ENCODE results near the gene GARIN5B. TPM values are rescaled to one million over a fixed set of nuclear protein-coding genes. Genes with fewer than 3 reads are reported as not detected.
"Not testable (repeated sequence)": the region's sequence is repeated elsewhere in the genome, so short reads cannot be mapped to it uniquely, and the experiment has no call there.

GARIN5B gene
- total RNA-seq, 2 donors from 2014 or later, result not detected

DNA sequence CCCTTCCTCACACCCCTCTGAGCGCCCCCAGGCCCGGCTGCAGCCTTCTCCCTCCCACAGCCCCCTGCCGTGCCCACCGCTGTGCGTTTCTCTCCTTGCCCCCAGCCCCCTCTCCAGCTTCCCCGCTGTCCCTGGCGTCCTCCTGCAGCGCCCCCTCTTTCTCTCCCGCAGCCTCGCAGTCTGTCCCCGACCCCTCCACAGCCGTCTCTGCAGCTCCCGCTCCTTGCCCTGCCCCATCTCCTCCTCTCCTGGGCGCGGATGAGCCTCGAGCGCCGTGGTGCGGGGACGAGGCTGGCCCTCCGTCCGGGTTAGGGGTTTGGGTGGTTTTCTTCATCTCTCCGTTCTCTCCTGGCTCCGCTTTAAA, 22.3 kb downstream of the GARIN5B start:
- peak overlapping the region; percentile 89 to 98 for H3K9ac ChIP-seq (ENCODE audit: low read depth in 2 of 2, low read length in 2 of 2)
- H3K4me3 ChIP-seq, result peak overlapping the region; percentile 47
- H3K27me3 ChIP-seq, result no peaks in the 10 kb centered on the region
- H3K27ac ChIP-seq, result no peak overlapping the region
- peak; percentile 39 for DNase-seq
- intact Hi-C loops (cut with DNase I), result no loop called here
- H3K36me3 ChIP-seq, result peaks cover 5% of the 10 kb centered on the region
- no peaks in the 10 kb centered on the region for H3K4me1 ChIP-seq
- H3K9me3 ChIP-seq, result no peaks in the 10 kb centered on the region
- TF ChIP-seq, protein P1, sequence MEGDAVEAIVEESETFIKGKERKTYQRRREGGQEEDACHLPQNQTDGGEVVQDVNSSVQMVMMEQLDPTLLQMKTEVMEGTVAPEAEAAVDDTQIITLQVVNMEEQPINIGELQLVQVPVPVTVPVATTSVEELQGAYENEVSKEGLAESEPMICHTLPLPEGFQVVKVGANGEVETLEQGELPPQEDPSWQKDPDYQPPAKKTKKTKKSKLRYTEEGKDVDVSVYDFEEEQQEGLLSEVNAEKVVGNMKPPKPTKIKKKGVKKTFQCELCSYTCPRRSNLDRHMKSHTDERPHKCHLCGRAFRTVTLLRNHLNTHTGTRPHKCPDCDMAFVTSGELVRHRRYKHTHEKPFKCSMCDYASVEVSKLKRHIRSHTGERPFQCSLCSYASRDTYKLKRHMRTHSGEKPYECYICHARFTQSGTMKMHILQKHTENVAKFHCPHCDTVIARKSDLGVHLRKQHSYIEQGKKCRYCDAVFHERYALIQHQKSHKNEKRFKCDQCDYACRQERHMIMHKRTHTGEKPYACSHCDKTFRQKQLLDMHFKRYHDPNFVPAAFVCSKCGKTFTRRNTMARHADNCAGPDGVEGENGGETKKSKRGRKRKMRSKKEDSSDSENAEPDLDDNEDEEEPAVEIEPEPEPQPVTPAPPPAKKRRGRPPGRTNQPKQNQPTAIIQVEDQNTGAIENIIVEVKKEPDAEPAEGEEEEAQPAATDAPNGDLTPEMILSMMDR (IDR thresholded peaks at IDR 0.05), result no peak

DNA sequence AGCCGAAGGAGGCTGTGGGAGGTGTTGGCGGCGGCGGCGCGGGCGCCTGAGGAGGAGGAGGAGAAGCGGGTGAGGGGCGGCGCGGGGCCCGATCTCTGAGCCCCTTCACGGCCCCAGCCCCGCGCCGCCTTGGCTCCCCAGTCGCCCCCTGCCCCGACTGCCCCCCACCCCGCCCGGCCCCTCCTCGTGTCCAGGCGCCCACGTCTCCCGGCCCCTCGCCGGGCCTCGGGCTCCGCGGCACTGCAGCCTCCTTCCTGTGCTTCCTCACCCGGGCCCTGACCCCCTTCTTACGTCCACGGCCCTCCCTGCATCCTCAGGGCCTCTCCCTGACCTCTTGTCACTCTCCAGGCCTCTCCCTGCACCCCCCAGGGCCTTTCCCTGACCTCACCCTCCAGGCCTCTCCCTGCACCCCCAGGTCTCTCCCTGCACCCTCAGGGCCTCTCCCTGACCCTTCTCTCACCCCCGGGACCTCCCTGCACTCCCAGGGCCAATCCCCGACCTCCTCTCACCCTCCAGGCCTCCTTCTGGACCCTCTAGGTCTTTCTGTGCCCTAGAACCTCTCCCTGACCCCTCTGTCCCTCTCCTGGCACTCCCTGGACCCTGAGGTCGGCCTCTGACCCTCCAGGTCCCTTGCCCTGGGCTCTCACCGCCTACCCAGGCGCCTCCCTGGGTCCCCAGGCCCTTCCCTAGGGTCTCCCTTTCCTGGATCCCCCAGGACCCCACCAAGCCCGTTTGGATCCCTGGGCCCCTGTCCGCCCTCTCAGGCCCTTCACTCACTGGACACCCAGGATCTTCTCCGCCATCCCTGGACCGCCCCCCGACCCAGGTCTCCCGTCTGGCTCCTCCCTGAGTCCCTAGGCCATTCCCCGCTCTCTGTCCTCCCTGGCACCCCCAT, 22.9 kb downstream of the GARIN5B start:
- Histone ChIP-seq H3K4me1 (no peaks in the 10 kb centered on the region), H3K27me3 (no peaks in the 10 kb centered on the region), H3K27ac (peak overlapping the region; percentile 65), H3K36me3 (peaks cover 5% of the 10 kb centered on the region), H3K4me3 (peak overlapping the region; percentile 47), H3K9me3 (no peaks in the 10 kb centered on the region), H3K9ac (ENCODE audit: low read depth in 2 of 2, low read length in 2 of 2) (peak overlapping the region; percentile 89 to 98)
- intact Hi-C loops (cut with DNase I), result no loop called here
- TF ChIP-seq, protein P1 (IDR thresholded peaks at IDR 0.05), result no peak
- peak; percentile 43 for DNase-seq

DNA sequence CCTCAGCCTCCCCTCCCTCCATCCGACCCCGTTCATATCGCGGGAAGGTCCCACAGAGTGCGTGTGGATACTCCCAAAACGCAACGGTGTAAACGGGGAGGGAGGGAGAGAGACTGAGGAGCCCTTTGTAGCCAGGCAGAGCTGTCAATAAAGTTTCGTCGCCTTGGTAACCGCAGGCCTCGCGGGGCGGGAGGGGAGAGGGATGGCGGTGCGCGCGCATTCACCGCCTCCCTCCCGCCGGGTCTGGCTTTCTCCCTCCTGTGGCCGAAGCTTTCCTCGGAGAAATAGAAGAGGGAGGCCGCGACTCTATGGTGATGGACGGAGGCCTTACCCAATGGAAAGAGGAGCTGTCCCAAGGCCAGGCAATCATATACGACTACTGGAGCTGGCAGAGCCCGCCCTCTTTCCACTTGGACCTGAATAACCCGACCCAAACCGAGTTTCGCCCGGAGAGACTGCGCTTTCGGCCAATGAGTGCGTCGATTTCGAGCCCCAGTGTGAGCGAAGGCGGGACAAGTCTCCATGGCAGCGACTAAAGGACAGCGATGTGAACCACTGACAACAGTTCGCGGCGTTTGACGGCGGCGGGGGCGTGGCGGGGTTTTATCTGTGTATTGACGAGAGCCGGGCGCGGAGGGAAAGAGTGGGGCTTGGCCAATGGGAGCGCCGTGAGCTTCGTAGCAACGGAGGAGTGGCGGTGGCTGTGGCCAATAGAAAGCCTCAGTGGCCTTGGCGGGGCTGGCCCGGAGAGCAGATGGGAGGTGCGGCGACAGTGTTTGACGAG, 23.8 kb downstream of the GARIN5B start, which contains the start of gene KMT5C:
Gene KMT5C, plus strand, starts transcription at position 772 of the 784 bp plus-strand sequence. CDS start 2,061 bp downstream, outside the sequence.
- peak; percentile 100 for DNase-seq
- Histone ChIP-seq H3K27ac (peak within 1 kb of the TSS; percentile 91), H3K9me3 (no peaks in the 10 kb centered on the region), H3K27me3 (no peaks in the 10 kb centered on the region), H3K36me3 (peaks cover 5% of the 10 kb centered on the region), H3K4me1 (no peaks in the 10 kb centered on the region), H3K9ac (ENCODE audit: low read depth in 2 of 2, low read length in 2 of 2) (peak within 1 kb of the TSS; percentile 89 to 98), H3K4me3 (peak within 1 kb of the TSS; percentile 47)
- TF ChIP-seq, protein P1 (IDR thresholded peaks at IDR 0.05), result peak; percentile 11
- intact Hi-C loops (cut with DNase I), result no loop called here

DNA sequence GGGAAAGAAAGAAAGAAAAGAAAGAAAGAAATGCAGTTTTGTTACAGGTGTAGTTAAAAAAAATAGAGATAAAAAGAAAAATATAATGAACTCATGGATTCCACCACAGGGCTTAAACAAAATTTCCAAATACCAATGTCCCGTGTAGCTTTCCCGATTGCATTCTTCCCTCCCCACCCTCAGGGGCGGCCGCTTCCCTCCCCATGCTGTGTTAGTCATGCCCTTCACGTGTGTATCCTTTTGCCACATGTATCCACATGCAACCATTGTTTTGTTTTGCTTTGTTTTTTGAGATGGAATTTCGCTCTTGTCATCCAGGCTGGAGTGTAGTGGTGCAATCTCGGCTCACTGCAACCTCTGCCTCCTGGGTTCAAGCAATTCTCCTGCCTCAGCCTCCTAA, 27.0 kb downstream of the GARIN5B start:
- Histone ChIP-seq H3K9ac (ENCODE audit: low read depth in 2 of 2, low read length in 2 of 2) (no peak overlapping the region), H3K9me3 (no peaks in the 10 kb centered on the region), H3K27ac (no peak overlapping the region), H3K4me3 (no peak overlapping the region), H3K27me3 (no peaks in the 10 kb centered on the region), H3K4me1 (no peaks in the 10 kb centered on the region), H3K36me3 (no peaks in the 10 kb centered on the region)
- no peak for DNase-seq
- intact Hi-C loops (cut with DNase I), result no loop called here
- TF ChIP-seq, protein P1 (IDR thresholded peaks at IDR 0.05), result no peak

DNA sequence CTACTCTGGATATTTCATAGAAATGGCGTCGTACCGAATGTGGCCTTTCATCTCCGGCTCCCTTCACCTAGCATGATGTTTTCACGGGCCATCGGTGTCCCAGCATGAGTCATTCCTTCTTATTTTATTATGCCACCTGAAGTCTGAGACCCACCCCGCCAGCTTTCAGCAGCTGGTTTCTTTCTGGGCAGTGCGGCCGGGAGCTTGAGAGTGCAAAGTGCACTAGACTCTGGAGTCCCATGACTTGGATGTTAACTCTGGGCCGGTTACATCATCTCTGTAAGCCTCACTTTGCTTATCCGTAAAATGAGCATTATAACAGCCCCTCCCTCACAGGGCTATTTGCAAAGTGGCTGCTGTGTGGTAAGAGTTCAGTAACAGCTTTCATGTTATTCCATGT, 29.2 kb downstream of the GARIN5B start:
- peak; percentile 85 for DNase-seq
- TF ChIP-seq, protein P1 (IDR thresholded peaks at IDR 0.05), result no peak
- Histone ChIP-seq H3K27me3 (no peaks in the 10 kb centered on the region), H3K27ac (peak overlapping the region; percentile 65), H3K9ac (ENCODE audit: low read depth in 2 of 2, low read length in 2 of 2) (no peak overlapping the region), H3K4me1 (no peaks in the 10 kb centered on the region), H3K4me3 (no peak overlapping the region), H3K36me3 (no peaks in the 10 kb centered on the region), H3K9me3 (no peaks in the 10 kb centered on the region)
- intact Hi-C loops (cut with DNase I), result no loop called here

DNA sequence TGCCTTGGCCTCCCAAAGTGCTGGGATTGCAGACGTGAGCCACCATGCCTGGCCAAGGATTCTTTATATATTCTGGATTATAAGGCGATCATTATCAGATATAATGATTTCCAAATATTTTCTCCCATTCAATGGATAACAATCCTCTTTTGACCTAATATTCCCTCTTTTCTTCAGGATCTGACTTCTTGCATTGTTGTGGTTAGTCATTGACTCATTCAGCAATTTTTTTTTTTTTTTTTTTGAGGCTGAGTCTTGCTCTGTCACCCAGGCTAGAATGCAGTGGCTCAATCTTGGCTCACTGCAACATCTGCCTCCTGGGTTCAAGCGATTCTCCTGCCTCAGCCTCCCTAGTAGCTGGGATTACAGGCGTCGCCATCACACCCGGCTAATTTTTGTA, 33.3 kb downstream of the GARIN5B start:
- H3K27me3 ChIP-seq, result not testable (repeated sequence)

DNA sequence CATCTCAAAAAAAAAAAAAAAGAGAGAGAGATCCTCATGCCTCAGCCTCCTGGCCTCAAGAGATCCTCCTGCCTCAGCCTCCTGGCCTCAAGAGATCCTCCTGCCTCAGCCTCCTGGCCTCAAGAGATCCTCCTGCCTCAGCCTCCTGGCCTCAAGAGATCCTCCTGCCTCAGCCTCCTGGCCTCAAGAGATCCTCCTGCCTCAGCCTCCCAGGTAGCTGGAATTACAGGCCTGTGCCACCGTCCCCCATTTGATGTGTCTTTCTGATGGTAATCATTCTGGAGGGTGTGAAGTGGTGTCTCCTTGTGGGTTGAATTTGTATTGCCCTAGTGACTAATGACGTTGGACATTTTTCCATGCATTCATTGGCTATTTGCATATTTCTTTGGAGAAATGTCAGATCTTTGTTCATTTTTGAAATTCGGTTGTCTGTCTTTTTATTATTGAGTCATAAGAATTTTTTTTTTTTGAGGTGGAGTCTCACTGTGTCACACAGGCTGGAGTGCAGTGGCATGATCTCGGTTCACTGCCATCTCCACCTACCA, 34.2 kb downstream of the GARIN5B start:
- H3K27me3 ChIP-seq; DNase-seq; H3K36me3 ChIP-seq; intact Hi-C loops (cut with DNase I); H3K27ac ChIP-seq; H3K9me3 ChIP-seq; H3K9ac ChIP-seq (ENCODE audit: low read depth in 2 of 2, low read length in 2 of 2); H3K4me3 ChIP-seq; H3K4me1 ChIP-seq: not testable (repeated sequence)

More for the DNA sequence above, 33.3 kb downstream of the GARIN5B start:
- H3K36me3 ChIP-seq; DNase-seq; intact Hi-C loops (cut with DNase I); H3K9ac ChIP-seq (ENCODE audit: low read depth in 2 of 2, low read length in 2 of 2); H3K27ac ChIP-seq; H3K4me1 ChIP-seq; H3K4me3 ChIP-seq; H3K9me3 ChIP-seq: not testable (repeated sequence)

All from colonic mucosa (tissue), 4 donors.